K562 (cell line): ENCODE measurements around the gene PLPP6. TPM values are rescaled to one million over a fixed set of nuclear protein-coding genes. Genes with fewer than 3 reads are reported as not detected.
A peak's percentile ranks its signal among the peaks of the same experiment; 100 is the strongest.

Experiments
- ATAC-seq: fragments of 200-7000 bp; cut with Tn5 transposase; 3 replicates; pipeline ENCODE4 v1.9.1; 2020; ENCODE audit warnings: moderate library complexity
- BruUV-seq: library from RNA; stranded (reverse); fragments of 400-500 nt; replicated peaks from 2 replicates; lab custom pipeline; 2021; lab: Mats Ljungman, UMichigan
- CTCF ChIA-PET: fragments of 300-600 bp; formaldehyde crosslinking; extraction: SDS; loops from one replicate; lab custom pipeline; 2021; ENCODE audit warnings: low intra/inter-chr PET ratio; lab: Yijun Ruan, JAX
- POLR2A ChIA-PET: fragments of 300-600, 350-650 bp; sonication (Branson Sonifier 250); formaldehyde crosslinking; extraction: SDS; loops from one replicate; lab custom pipeline; 2021; ENCODE audit warnings: antibody characterized with exemption, inconsistent platforms; lab: Yijun Ruan, JAX
- DNase-seq, 4 experiments: peaks; one replicate each; pipeline versions ENCODE4 v3.0.0 to v3.0.0-alpha.2; 2011 to 2018; ENCODE audit warnings: low spot score in 3 of 4, mixed read lengths in 3 of 4; ENCODE audit errors: extremely low read depth in 1 of 4
- FAIRE-seq: peaks from 2 replicates; lab custom pipeline; 2011; peaks lifted over from hg19 to GRCh38; lab: Jason Lieb, UNC
- H2AFZ ChIP-seq: 2 replicates; pipeline ENCODE4 v1.6.0; 2011; ENCODE audit warnings: low read depth, low read length, control low read depth, inconsistent platforms
- H3K27ac ChIP-seq: fragments of 200-600 bp; 3 replicates; pipeline ENCODE4 v1.8.0; 2011; ENCODE audit warnings: low read depth, mild to moderate bottlenecking, control low read depth, inconsistent platforms, low read length, moderate library complexity, mixed read lengths; ENCODE audit errors: extremely low read depth
- H3K27me3 ChIP-seq, 2 experiments: fragments of 300-600 bp in 1 of 2; 2 replicates in 1 of 2; 3 replicates in 1 of 2; pipeline versions ENCODE4 v1.6.0 to v1.8.0; 2011; ENCODE audit warnings: inconsistent platforms in 2 of 2, low read length in 2 of 2, mild to moderate bottlenecking in 1 of 2, mixed read lengths in 1 of 2, moderate library complexity in 1 of 2; ENCODE audit not compliant: control insufficient read depth in 2 of 2, insufficient read depth in 2 of 2
- H3K36me3 ChIP-seq: fragments of 300-600 bp; 3 replicates; pipeline ENCODE4 v1.8.0; 2011; ENCODE audit warnings: mild to moderate bottlenecking, low read length, inconsistent platforms; ENCODE audit not compliant: control insufficient read depth, insufficient read depth
- H3K4me1 ChIP-seq, 2 experiments: fragments of 200-600 bp in 1 of 2; replicated peaks in 1 of 2; 2 replicates in 1 of 2; 3 replicates in 1 of 2; pipeline versions ENCODE4 v1.5.1 to v1.8.0; 2011; ENCODE audit warnings: inconsistent platforms in 2 of 2, low read length in 2 of 2, mild to moderate bottlenecking in 1 of 2, mixed read lengths in 1 of 2, moderate library complexity in 1 of 2; ENCODE audit not compliant: control insufficient read depth in 2 of 2, insufficient read depth in 2 of 2
- H3K4me2 ChIP-seq: 2 replicates; pipeline ENCODE4 v1.6.1; 2011; ENCODE audit warnings: low read length, control low read depth, inconsistent platforms, mixed read lengths; ENCODE audit not compliant: insufficient read depth
- H3K4me3 ChIP-seq: fragments of 200-600 bp; sonication (generic), shearing (Covaris generic); 2 replicates; pipeline ENCODE4 v1.5.1; 2016; ENCODE audit warnings: control low read depth, inconsistent platforms
- H3K79me2 ChIP-seq: fragments of 200-600 bp; 3 replicates; pipeline ENCODE4 v1.8.0; 2011; ENCODE audit warnings: low read length, inconsistent platforms; ENCODE audit not compliant: control insufficient read depth, insufficient read depth
- H3K9ac ChIP-seq, 2 experiments: 2 replicates each; pipeline versions ENCODE4 v1.6.0 to v1.6.1; 2011; ENCODE audit warnings: low read depth in 2 of 2, low read length in 2 of 2, control low read depth in 1 of 2, inconsistent platforms in 1 of 2, mild to moderate bottlenecking in 1 of 2, mixed read lengths in 1 of 2; ENCODE audit not compliant: insufficient read depth in 1 of 2
- H3K9me1 ChIP-seq: one replicate; pipeline ENCODE4 v1.6.0; 2011; ENCODE audit warnings: inconsistent platforms, mild to moderate bottlenecking, low read length, moderate library complexity; ENCODE audit not compliant: control insufficient read depth, insufficient read depth
- H3K9me3 ChIP-seq: replicated peaks from 2 replicates; pipeline ENCODE4 v1.5.1; 2011; ENCODE audit warnings: low read depth, low read length, inconsistent platforms; ENCODE audit not compliant: control insufficient read depth, insufficient read depth
- H4K20me1 ChIP-seq: replicated peaks from 2 replicates; pipeline ENCODE4 v1.6.1; 2011; ENCODE audit warnings: low read length, inconsistent platforms, mixed read lengths; ENCODE audit not compliant: control insufficient read depth, insufficient read depth
- GTF2A2 ChIP-seq: IDR thresholded peaks from 2 replicates; pipeline ENCODE4 v1.6.1; 2016; ENCODE audit warnings: mild to moderate bottlenecking, missing genetic modification characterization, missing compliant biosample characterization
- MBD2 ChIP-seq: sonication (generic); IDR thresholded peaks from 2 replicates; pipeline ENCODE4 v1.6.1; 2016; ENCODE audit warnings: low read depth, borderline replicate concordance
- NUFIP1 ChIP-seq: fragments of 450-650 bp; IDR thresholded peaks from 2 replicates; pipeline ENCODE4 v1.6.1; 2018; ENCODE audit not compliant: partially characterized antibody
- RAD51 ChIP-seq: fragments of 450-650 bp; IDR thresholded peaks from 2 replicates; pipeline ENCODE4 v1.7.1; 2016; ENCODE audit warnings: low read depth, mild to moderate bottlenecking, borderline replicate concordance
- RREB1 ChIP-seq: fragments of 250-450 bp; sonication (Bioruptor Pico); IDR thresholded peaks from 2 replicates; pipeline ENCODE4 v1.4.0; 2020
- SMAD3 ChIP-seq: fragments of 450-650 bp; formaldehyde crosslinking; conservative IDR thresholded peaks from 2 replicates; pipeline ENCODE4 v1.4.0; 2020; ENCODE audit warnings: mild to moderate bottlenecking
- THRAP3 ChIP-seq: fragments of 450-650 bp; IDR thresholded peaks from 2 replicates; pipeline ENCODE4 v1.6.1; 2016; ENCODE audit warnings: mild to moderate bottlenecking, inconsistent platforms, borderline replicate concordance
- ZKSCAN8 ChIP-seq: fragments of 200-800 bp; sonication (Bioruptor generic); IDR thresholded peaks from 2 replicates; pipeline ENCODE4 v1.6.1; 2016; ENCODE audit warnings: missing genetic modification characterization, missing compliant biosample characterization
- ZNF511 ChIP-seq: sonication (generic); formaldehyde crosslinking; IDR thresholded peaks from 2 replicates; pipeline ENCODE4 v1.8.0; 2022; ENCODE audit warnings: mild to moderate bottlenecking, missing genetic modification reagents
- ZNF75A ChIP-seq: fragments of 450-650 bp; formaldehyde crosslinking; IDR thresholded peaks from 2 replicates; pipeline ENCODE4 v1.4.0; 2020; ENCODE audit warnings: mild to moderate bottlenecking
- ZNF76 ChIP-seq: fragments of 250-450 bp; sonication (Bioruptor Pico); IDR thresholded peaks from 2 replicates; pipeline ENCODE4 v1.4.0; 2020; ENCODE audit warnings: mild to moderate bottlenecking, moderate library complexity, borderline replicate concordance
- WGBS: fragments of 100-300 bp; shearing (Covaris generic); methylation state at CpG from one replicate; pipeline ENCODE4 v1.1.6; 2016; ENCODE audit warnings: low coverage, mixed read lengths; ENCODE audit not compliant: insufficient coverage; ENCODE audit errors: missing lambda C conversion rate; 5-methylcytosine and 5-hydroxymethylcytosine counted together
- in situ Hi-C: fragments of 300-500 bp; cut with MboI; formaldehyde crosslinking; loops from 4 replicates; pipeline ENCODE4 v1.15.0; 2018; ENCODE audit warnings: inconsistent platforms, mixed read lengths
- intact Hi-C: fragments of 100-400 bp; cut with micrococcal nuclease; formaldehyde crosslinking; loops from 2 replicates; pipeline ENCODE4 v1.14.2; 2022
- polyA plus RNA-seq, 8 experiments: library from polyadenylated mRNA; depleted of rRNA in 4 of 8; stranded (reverse) in 5 of 8; unstranded in 3 of 8; fragments of >200 nt; fragmentation: Nextera tagmentation in 2 of 8; fragmentation: Illumina TruSeq in 1 of 8; extraction: Ambion mirVana in 2 of 8; extraction: Trizol in 1 of 8; gene quantifications; 2 replicates each; pipeline versions ENCODE4 v1.2.1 to v1.2.3, GENCODE V29; 2011 to 2014; ENCODE audit warnings: inconsistent platforms in 1 of 8, missing spikeins in 1 of 8
- total RNA-seq, 7 experiments: library from RNA; depleted of rRNA in 6 of 7; stranded (reverse); fragments of >200 nt in 6 of 7; fragmentation: Illumina TruSeq in 2 of 7; extraction: Trizol in 2 of 7; gene quantifications; 2 replicates each; pipeline versions ENCODE4 v1.2.1 to v1.2.3, GENCODE V29; 2011 to 2021; ENCODE audit warnings: low replicate concordance in 1 of 7
- TF ChIP-seq, protein P1 (sequence below): fragments of 450-650 bp; conservative IDR thresholded peaks from 2 replicates; pipeline ENCODE4 v1.6.1; 2016; ENCODE audit warnings: missing genetic modification characterization, low read depth, mild to moderate bottlenecking, control low read depth, missing compliant biosample characterization

The PLPP6 gene
- total and polyA plus RNA-seq, 9 of the 15 experiments (the other 6 are each of a cell fraction or from before 2014, with no cell fraction given) = 1.9 to 8.9 (median 5.6) TPM

- TF ChIP-seq, protein P1, sequence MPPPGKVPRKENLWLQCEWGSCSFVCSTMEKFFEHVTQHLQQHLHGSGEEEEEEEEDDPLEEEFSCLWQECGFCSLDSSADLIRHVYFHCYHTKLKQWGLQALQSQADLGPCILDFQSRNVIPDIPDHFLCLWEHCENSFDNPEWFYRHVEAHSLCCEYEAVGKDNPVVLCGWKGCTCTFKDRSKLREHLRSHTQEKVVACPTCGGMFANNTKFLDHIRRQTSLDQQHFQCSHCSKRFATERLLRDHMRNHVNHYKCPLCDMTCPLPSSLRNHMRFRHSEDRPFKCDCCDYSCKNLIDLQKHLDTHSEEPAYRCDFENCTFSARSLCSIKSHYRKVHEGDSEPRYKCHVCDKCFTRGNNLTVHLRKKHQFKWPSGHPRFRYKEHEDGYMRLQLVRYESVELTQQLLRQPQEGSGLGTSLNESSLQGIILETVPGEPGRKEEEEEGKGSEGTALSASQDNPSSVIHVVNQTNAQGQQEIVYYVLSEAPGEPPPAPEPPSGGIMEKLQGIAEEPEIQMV (tag) = no peak
- TF ChIP-seq ZNF511 (CRISPR knock-in tag) (no peak), RAD51 (no peak), SMAD3 (no peak), GTF2A2 (tag) (no peak), THRAP3 (no peak), ZNF76 (no peak)
Measured at GRCh38 chr9:4654084-4654483, 8.0 kb upstream of the PLPP6 start (continued).

DNA sequence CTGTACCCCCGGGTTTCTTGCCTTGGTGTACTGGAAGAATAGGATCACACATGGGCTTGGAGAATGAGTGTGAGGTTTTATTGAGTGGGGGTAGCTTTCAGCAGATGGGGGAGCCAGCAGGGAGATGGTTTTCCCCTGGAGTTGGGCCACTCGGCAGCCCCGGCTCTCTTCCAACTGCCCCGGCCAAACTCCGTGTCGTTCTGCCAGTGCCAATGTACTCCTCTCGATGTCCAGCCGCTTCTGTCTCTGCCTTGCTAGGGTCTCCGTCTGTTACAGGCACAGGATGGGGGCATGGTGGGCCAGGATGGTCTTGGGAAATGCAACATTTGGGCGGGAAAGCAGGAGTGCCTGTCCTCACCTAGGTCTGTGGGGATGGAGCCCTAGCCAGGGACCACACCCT is 7.6 kb upstream of the PLPP6 start:
- peaks cover 0 to 9% of the 10 kb centered on the region in 2 experiments; a peak in 3 of 5 replicates for H3K27me3 ChIP-seq
- H2AFZ ChIP-seq = peak overlapping the region; percentile 22; the same call in 1 of the 2 replicates
- no peak for FAIRE-seq
- no peak overlapping the region for H3K9ac ChIP-seq
- intact Hi-C loops (no loop called here), in situ Hi-C loops (no loop called here)
- no peaks in the 10 kb centered on the region for H3K9me1 ChIP-seq
- H3K27ac ChIP-seq = no peak overlapping the region
- H3K4me2 ChIP-seq = no peak overlapping the region
- 40% methylated on average over 5 of the region's 10 CpGs for WGBS
- no peak for ATAC-seq
- CTCF ChIA-PET = no interaction called here
- H3K9me3 ChIP-seq = no peaks in the 10 kb centered on the region
- no peaks in the 10 kb centered on the region for H3K4me1 ChIP-seq
- no peaks in the 10 kb centered on the region for H4K20me1 ChIP-seq
- no peak overlapping the region for H3K4me3 ChIP-seq
- H3K79me2 ChIP-seq = no peaks in the 10 kb centered on the region
- no peak for DNase-seq
- TF ChIP-seq RREB1 (no peak), ZKSCAN8 (CRISPR knock-in tag) (no peak), ZNF75A (no peak), MBD2 (no peak), NUFIP1 (no peak)
- TF ChIP-seq, all 486 proteins: peak for 0
- H3K36me3 ChIP-seq = no peaks in the 10 kb centered on the region
- POLR2A ChIA-PET = no interaction called here
- BruUV-seq = no TSS peak
